22Rv1 (cell line): Measurements from ENCODE around the gene POLR2L.

Experiments
- H3K27ac ChIP-seq: fragments of 450-650 bp; 2 replicates; pipeline ENCODE4 v1.5.1; 2017
- ZFX ChIP-seq: fragments of 450-650 bp; IDR thresholded peaks from 2 replicates; pipeline ENCODE4 v1.6.1; 2017; ENCODE audit warnings: antibody characterized with exemption, borderline replicate concordance
- TF ChIP-seq, protein P1 (sequence below): fragments of 450-650 bp; IDR thresholded peaks from 2 replicates; pipeline ENCODE4 v1.5.1; 2017; ENCODE audit warnings: mild to moderate bottlenecking

Gene POLR2L

DNA sequence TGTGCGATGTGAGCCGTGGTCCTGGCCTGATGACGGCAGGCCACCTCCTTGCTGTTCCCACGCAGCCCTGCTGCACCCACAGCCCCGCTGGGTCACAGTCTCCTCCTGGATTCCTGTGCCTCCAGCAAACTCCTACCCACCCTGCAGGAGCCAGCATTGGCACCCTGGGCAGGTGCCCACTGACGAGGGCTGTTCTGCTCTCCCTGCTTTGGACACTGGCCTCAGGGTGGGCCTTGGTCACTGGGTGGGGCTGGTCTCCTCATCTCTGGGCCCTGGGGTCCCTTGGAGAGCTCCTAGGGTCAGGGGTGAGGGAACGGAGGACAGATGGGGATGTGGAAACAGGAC, 13.0 kb upstream of the POLR2L start:
- TF ChIP-seq, protein P1, sequence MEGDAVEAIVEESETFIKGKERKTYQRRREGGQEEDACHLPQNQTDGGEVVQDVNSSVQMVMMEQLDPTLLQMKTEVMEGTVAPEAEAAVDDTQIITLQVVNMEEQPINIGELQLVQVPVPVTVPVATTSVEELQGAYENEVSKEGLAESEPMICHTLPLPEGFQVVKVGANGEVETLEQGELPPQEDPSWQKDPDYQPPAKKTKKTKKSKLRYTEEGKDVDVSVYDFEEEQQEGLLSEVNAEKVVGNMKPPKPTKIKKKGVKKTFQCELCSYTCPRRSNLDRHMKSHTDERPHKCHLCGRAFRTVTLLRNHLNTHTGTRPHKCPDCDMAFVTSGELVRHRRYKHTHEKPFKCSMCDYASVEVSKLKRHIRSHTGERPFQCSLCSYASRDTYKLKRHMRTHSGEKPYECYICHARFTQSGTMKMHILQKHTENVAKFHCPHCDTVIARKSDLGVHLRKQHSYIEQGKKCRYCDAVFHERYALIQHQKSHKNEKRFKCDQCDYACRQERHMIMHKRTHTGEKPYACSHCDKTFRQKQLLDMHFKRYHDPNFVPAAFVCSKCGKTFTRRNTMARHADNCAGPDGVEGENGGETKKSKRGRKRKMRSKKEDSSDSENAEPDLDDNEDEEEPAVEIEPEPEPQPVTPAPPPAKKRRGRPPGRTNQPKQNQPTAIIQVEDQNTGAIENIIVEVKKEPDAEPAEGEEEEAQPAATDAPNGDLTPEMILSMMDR, result no peak
- no peak for TF ChIP-seq ZFX
- H3K27ac ChIP-seq, result no peak overlapping the region

- H3K27ac ChIP-seq, result no peak overlapping the region
- TF ChIP-seq, protein P1, result no peak
- TF ChIP-seq ZFX, result no peak
These were observed 12.4 kb upstream of the POLR2L start for GRCh38 chr11:854601-855329.

DNA sequence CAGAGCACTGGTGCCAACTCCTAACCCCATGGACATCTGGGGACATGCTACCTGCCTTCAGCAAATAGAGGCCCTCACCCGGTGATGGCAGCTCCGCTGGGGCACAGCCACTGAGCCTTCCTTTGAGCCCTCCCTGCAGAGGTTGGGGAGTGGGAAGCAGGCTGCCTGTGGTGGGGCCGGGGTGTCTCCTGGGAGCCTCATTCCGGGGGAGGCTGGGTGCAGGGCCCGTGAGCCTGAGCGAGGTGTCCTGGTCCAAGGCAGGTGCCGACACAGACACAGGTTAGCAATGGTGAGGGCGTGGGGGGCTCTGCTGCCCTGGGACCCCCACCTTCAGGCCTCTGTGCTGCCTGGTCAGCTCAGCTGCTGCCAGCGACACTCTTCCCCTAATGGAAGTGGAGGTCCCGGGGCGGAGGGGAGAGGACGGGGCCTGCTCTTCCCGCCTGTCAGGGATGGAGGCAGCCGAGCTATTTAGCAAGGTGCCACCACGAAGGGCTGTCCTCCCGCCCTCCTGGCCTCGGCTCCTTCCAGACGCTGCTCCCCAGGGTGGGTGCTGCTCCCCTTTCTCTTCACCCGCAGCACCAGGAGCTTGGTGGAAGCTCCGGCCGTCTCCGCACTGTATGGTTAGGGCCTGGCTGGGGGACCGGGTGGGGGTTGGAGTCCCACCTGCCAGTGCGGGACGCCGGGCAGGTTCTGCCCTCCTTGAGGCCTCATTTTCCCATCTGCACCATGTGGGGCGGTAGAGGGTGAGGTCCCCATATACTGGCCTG, 11.5 kb upstream of the POLR2L start:
- no peak overlapping the region for H3K27ac ChIP-seq
- TF ChIP-seq, protein P1, result no peak
- no peak for TF ChIP-seq ZFX

DNA sequence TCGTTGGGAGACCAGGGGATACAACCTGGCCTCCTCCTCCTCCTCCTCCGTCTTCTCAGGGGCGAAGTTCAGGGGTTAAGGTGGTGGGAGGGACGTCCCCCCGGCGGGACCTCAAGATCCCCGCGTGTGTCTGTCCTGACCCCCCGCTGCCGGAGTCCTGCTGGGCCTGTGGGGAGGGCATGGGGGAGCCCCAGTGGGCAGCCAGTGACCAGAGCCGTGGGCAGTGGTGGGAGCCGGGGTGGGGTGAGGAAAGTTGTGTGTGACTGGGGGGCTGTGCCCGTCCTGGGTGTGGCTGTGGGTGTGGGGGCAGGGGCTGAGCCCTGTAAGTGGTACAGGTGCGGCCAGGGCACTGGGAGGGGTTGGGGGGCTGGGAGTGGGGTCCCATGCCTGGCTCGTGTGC, 10.4 kb upstream of the POLR2L start:
- no peak overlapping the region for H3K27ac ChIP-seq
- TF ChIP-seq, protein P1, result no peak
- TF ChIP-seq ZFX, result no peak

- no peak for TF ChIP-seq ZFX
- TF ChIP-seq, protein P1, result no peak
- no peak overlapping the region for H3K27ac ChIP-seq
These were observed 8.7 kb upstream of the POLR2L start for GRCh38 chr11:850775-851763.

- H3K27ac ChIP-seq, result no peak overlapping the region
- no peak for TF ChIP-seq ZFX
- TF ChIP-seq, protein P1, result no peak
These were observed 7.8 kb upstream of the POLR2L start for GRCh38 chr11:849951-850774.
